HepG2 (cell line): Measurements from ENCODE around the gene GRIP2. TPM values are rescaled to one million over a fixed set of nuclear protein-coding genes. Genes with fewer than 3 reads are reported as not detected.
A peak's percentile ranks its signal among the peaks of the same experiment; 100 is the strongest.

Experiments used
- CBFB ChIP-seq: sonication (generic); formaldehyde crosslinking; IDR thresholded peaks from 2 replicates; pipeline ENCODE4 v1.4.0; 2020; ENCODE audit warnings: missing genetic modification reagents
- ETS1 ChIP-seq: sonication (generic); formaldehyde crosslinking; IDR thresholded peaks from 2 replicates; pipeline ENCODE4 v1.4.0; 2020; ENCODE audit warnings: missing genetic modification reagents
- GATAD2A ChIP-seq: IDR thresholded peaks from 2 replicates; pipeline ENCODE4 v1.6.1; 2016
- JUN ChIP-seq: sonication (generic); formaldehyde crosslinking; IDR thresholded peaks from 2 replicates; pipeline ENCODE4 v1.4.0; 2020; ENCODE audit warnings: mild to moderate bottlenecking, missing genetic modification reagents
- MNT ChIP-seq: fragments of 450-650 bp; IDR thresholded peaks from 2 replicates; pipeline ENCODE4 v1.6.1; 2016
- RXRB ChIP-seq: IDR thresholded peaks from 2 replicates; pipeline ENCODE4 v1.6.1; 2016; ENCODE audit warnings: borderline replicate concordance, missing genetic modification reagents, missing compliant biosample characterization
- SAP130 ChIP-seq: IDR thresholded peaks from 2 replicates; pipeline ENCODE4 v1.6.1; 2016; ENCODE audit warnings: low read depth
- SIN3B ChIP-seq: fragments of 150-350 bp; IDR thresholded peaks from 2 replicates; pipeline ENCODE4 v1.6.1; 2014; ENCODE audit warnings: low read length
- SP2 ChIP-seq: sonication (generic); formaldehyde crosslinking; IDR thresholded peaks from 2 replicates; pipeline ENCODE4 v1.5.1; 2020; ENCODE audit warnings: mild to moderate bottlenecking, missing genetic modification reagents
- polyA plus RNA-seq, 8 experiments: library from polyadenylated mRNA; depleted of rRNA in 3 of 8; stranded (reverse) in 7 of 8; unstranded in 1 of 8; fragments of >200 nt; fragmentation: Illumina TruSeq in 4 of 8; extraction: Trizol in 4 of 8; gene quantifications; 2 replicates each; pipeline versions ENCODE4 v1.2.1 to v1.2.3, GENCODE V29; 2011 to 2016; ENCODE audit warnings: low read depth in 4 of 8, missing spikeins in 1 of 8, mixed read lengths in 1 of 8; ENCODE audit not compliant: insufficient read depth in 1 of 8
- total RNA-seq, 5 experiments: library from RNA; depleted of rRNA; stranded (reverse); fragments of >200 nt; fragmentation: Illumina TruSeq; extraction: Trizol; gene quantifications; 2 replicates each; pipeline ENCODE4 v1.2.3, GENCODE V29; 2016; ENCODE audit warnings: low read depth in 1 of 5

Gene GRIP2
- total and polyA plus RNA-seq, 2 of the 13 experiments (the other 11 are each of a cell fraction or from before 2014, with no cell fraction given): 0.11 to 0.24 TPM

- peak; percentile 52; the same call in 1 of the 2 replicates for TF ChIP-seq GATAD2A
- TF ChIP-seq CBFB (CRISPR knock-in tag): 0 out of 2 replicates have a peak, but pooled peaks have one; percentile 32
- TF ChIP-seq SIN3B: no peak
- no peak for TF ChIP-seq ETS1 (CRISPR knock-in tag)
- peak; percentile 30; the same call in 1 of the 2 replicates for TF ChIP-seq MNT
- TF ChIP-seq SAP130 (CRISPR knock-in tag): peak; percentile 32; the same call in 1 of the 2 replicates
- TF ChIP-seq JUN (CRISPR knock-in tag): peak; percentile 83; the same call in 1 of the 2 replicates
- 0 out of 2 replicates have a peak, but pooled peaks have one; percentile 23 for TF ChIP-seq RXRB (CRISPR knock-in tag)
- TF ChIP-seq SP2 (CRISPR knock-in tag): no peak
Observed at GRCh38 chr3:14451844-14452739, 88.0 kb downstream of the GRIP2 start (continued).
